Fibroblast of the aortic adventitia (primary cell): Measurements from ENCODE around the gene TUBGCP4. TPM values are rescaled to one million over a fixed set of nuclear protein-coding genes. Genes with fewer than 3 reads are reported as not detected.

Experiments used
- DNase-seq: peaks from one replicate; pipeline ENCODE4 v3.0.0-alpha.2; 2010; ENCODE audit warnings: low read depth
- H3K4me3 ChIP-seq: 2 replicates; pipeline ENCODE4 v1.5.1; 2011; ENCODE audit warnings: low read depth, mild to moderate bottlenecking, control low read depth, low read length, moderate library complexity
- total RNA-seq: library from RNA; depleted of rRNA; stranded (reverse); fragments of >200 nt; gene quantifications from 2 replicates; pipeline ENCODE4 v1.2.3, GENCODE V29; 2012; ENCODE audit warnings: low replicate concordance
- TF ChIP-seq, protein P1 (sequence below): IDR thresholded peaks from 2 replicates; pipeline ENCODE4 v1.5.1; 2011; ENCODE audit warnings: mild to moderate bottlenecking, low read length, control low read depth, inconsistent platforms; ENCODE audit not compliant: insufficient read depth

The TUBGCP4 gene
- total RNA-seq, 1 donor, result 10.7 TPM

GRCh38 chr15:43346305-43346704 lies 24.6 kb upstream of the TUBGCP4 start:
- H3K4me3 ChIP-seq, result no peak overlapping the region
- TF ChIP-seq, protein P1, sequence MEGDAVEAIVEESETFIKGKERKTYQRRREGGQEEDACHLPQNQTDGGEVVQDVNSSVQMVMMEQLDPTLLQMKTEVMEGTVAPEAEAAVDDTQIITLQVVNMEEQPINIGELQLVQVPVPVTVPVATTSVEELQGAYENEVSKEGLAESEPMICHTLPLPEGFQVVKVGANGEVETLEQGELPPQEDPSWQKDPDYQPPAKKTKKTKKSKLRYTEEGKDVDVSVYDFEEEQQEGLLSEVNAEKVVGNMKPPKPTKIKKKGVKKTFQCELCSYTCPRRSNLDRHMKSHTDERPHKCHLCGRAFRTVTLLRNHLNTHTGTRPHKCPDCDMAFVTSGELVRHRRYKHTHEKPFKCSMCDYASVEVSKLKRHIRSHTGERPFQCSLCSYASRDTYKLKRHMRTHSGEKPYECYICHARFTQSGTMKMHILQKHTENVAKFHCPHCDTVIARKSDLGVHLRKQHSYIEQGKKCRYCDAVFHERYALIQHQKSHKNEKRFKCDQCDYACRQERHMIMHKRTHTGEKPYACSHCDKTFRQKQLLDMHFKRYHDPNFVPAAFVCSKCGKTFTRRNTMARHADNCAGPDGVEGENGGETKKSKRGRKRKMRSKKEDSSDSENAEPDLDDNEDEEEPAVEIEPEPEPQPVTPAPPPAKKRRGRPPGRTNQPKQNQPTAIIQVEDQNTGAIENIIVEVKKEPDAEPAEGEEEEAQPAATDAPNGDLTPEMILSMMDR, result no peak
- no peak for DNase-seq

GRCh38 chr15:43347114-43347513 lies 23.8 kb upstream of the TUBGCP4 start:
- no peak for DNase-seq
- no peak overlapping the region for H3K4me3 ChIP-seq
- TF ChIP-seq, protein P1, result no peak

GRCh38 chr15:43352693-43353382 lies 18.1 kb upstream of the TUBGCP4 start:
- no peak for DNase-seq
- TF ChIP-seq, protein P1, result no peak
- no peak overlapping the region for H3K4me3 ChIP-seq

GRCh38 chr15:43360821-43361220 lies 10.1 kb upstream of the TUBGCP4 start:
- TF ChIP-seq, protein P1, result no peak
- no peak overlapping the region for H3K4me3 ChIP-seq

DNA sequence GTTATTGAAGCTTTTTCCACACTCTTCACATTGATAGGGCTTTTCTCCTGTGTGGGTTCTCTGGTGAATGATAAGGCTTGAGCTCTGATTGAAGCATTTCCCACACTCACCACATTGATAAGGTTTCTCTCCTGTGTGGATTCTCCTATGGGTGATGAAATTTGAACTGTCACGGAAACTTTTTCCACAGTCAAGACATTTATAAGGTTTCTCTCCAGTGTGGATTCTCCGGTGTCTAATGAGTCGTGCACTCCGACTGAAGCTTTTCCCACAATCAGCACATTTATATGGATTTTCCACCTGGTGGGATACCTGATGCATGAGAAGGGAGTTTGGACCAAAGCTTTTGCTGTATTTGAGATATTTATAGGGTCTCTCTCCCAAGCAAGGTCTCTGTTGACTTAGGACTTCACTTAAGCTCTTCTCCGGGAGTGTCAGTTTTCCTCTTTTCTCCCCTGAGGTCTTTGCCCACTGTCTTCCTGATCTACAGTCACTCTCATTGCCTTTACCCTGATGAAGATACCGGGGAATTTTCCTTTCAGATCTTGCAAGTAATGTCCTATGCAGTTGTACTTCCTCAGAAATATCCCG lies 9.5 kb upstream of the TUBGCP4 start:
- no peak overlapping the region for H3K4me3 ChIP-seq
- TF ChIP-seq, protein P1, result no peak
- DNase-seq, result no peak

More at GRCh38 chr15:43360821-43361220, 10.1 kb upstream of the TUBGCP4 start:
- DNase-seq, result no peak

- DNase-seq, result peak; percentile 39
- peak overlapping the region; percentile 91 for H3K4me3 ChIP-seq
- TF ChIP-seq, protein P1, result no peak
These were observed 459 bp upstream of the TUBGCP4 start for GRCh38 chr15:43370310-43370974.
